ENCODE measurements around the gene TES.
A peak's percentile ranks its signal among the peaks of the same experiment; 100 is the strongest.

Gene TES

GRCh38 chr7:116194115-116194514, 16.2 kb upstream of the TES start:
- DNase-seq: no peak

- DNase-seq: no peak
Measured at GRCh38 chr7:116195451-116195850, 14.9 kb upstream of the TES start.

- DNase-seq: no peak
Measured at GRCh38 chr7:116196947-116197346, 13.4 kb upstream of the TES start.

GRCh38 chr7:116197360-116197759, 13.0 kb upstream of the TES start:
- no peak for DNase-seq

- DNase-seq: no peak
Measured at GRCh38 chr7:116198748-116199410, 11.5 kb upstream of the TES start.

GRCh38 chr7:116200963-116201362, 9.4 kb upstream of the TES start:
- no peak for DNase-seq

GRCh38 chr7:116206141-116206540, 4.2 kb upstream of the TES start:
- DNase-seq: no peak

GRCh38 chr7:116208919-116209318, 1.4 kb upstream of the TES start:
- DNase-seq: no peak

GRCh38 chr7:116209561-116210070, 723 bp upstream of the TES start:
- DNase-seq: no peak

- peak; percentile 21 for DNase-seq
Measured at GRCh38 chr7:116211006-116211912, 920 bp downstream of the TES start.

- DNase-seq: no peak
Measured at GRCh38 chr7:116211913-116212596, 1.7 kb downstream of the TES start.

GRCh38 chr7:116212869-116213268, 2.5 kb downstream of the TES start:
- no peak for DNase-seq

GRCh38 chr7:116213361-116214130, 3.2 kb downstream of the TES start:
- DNase-seq: no peak

- DNase-seq: no peak
Measured at GRCh38 chr7:116214921-116215320, 4.6 kb downstream of the TES start.

GRCh38 chr7:116215551-116215950, 5.2 kb downstream of the TES start:
- no peak for DNase-seq

GRCh38 chr7:116216956-116217571, 6.7 kb downstream of the TES start:
- DNase-seq: no peak

- peak; percentile 62 for DNase-seq
Measured at GRCh38 chr7:116218051-116218645, 7.8 kb downstream of the TES start.

GRCh38 chr7:116218747-116219146, 8.4 kb downstream of the TES start:
- DNase-seq: no peak

- no peak for DNase-seq
Measured at GRCh38 chr7:116219288-116219687, 8.9 kb downstream of the TES start.

GRCh38 chr7:116219834-116220233, 9.5 kb downstream of the TES start:
- DNase-seq: no peak

GRCh38 chr7:116222501-116222900, 12.2 kb downstream of the TES start:
- no peak for DNase-seq

GRCh38 chr7:116223588-116223987, 13.2 kb downstream of the TES start:
- DNase-seq: no peak

All from T1000 (cell line).